Suppressor macrophage treated with lipopolysaccharide for 1 hour (primary cell): ENCODE measurements around the gene WDR1.

Experiments
- DNase-seq, 3 donors: peaks; one replicate each; pipeline ENCODE4 v3.0.0-alpha.2; 2020 to 2022

Gene WDR1

GRCh38 chr4:10113362-10114047 lies 3.1 kb downstream of the WDR1 start:
- DNase-seq, result no peak

GRCh38 chr4:10112658-10113284 lies 3.8 kb downstream of the WDR1 start:
- no peak for DNase-seq

GRCh38 chr4:10111067-10111801 lies 5.4 kb downstream of the WDR1 start:
- DNase-seq, result no peak

- DNase-seq, result no peak
These were observed 6.5 kb downstream of the WDR1 start for GRCh38 chr4:10109995-10110670.

GRCh38 chr4:10108818-10109783 lies 7.5 kb downstream of the WDR1 start:
- no peak for DNase-seq

- DNase-seq, result no peak
These were observed 8.2 kb downstream of the WDR1 start for GRCh38 chr4:10108391-10108790.

GRCh38 chr4:10107111-10108091 lies 9.2 kb downstream of the WDR1 start:
- no peak for DNase-seq

- DNase-seq, result peak; percentile 94 to 99 (median 97)
These were observed 10.1 kb downstream of the WDR1 start for GRCh38 chr4:10106421-10107039.

GRCh38 chr4:10105920-10106319 lies 10.7 kb downstream of the WDR1 start:
- DNase-seq, result no peak

- no peak for DNase-seq
These were observed 11.2 kb downstream of the WDR1 start for GRCh38 chr4:10105421-10105820.

- no peak for DNase-seq
These were observed 11.7 kb downstream of the WDR1 start for GRCh38 chr4:10104991-10105276.

GRCh38 chr4:10104211-10104990 lies 12.2 kb downstream of the WDR1 start:
- DNase-seq, result no peak

GRCh38 chr4:10102474-10103332 lies 13.9 kb downstream of the WDR1 start:
- no peak for DNase-seq

- DNase-seq, result no peak
These were observed 14.7 kb downstream of the WDR1 start for GRCh38 chr4:10101671-10102473.

GRCh38 chr4:10100734-10101216 lies 15.8 kb downstream of the WDR1 start:
- DNase-seq, result peak; percentile 62 to 71 (median 68)

- DNase-seq, result no peak
These were observed 16.9 kb downstream of the WDR1 start for GRCh38 chr4:10099499-10100325.

GRCh38 chr4:10098780-10099160 lies 17.8 kb downstream of the WDR1 start:
- peak; percentile 64 to 66 (median 65) for DNase-seq
